Measurements from ENCODE around the gene YPEL3.

Gene YPEL3

GRCh38 chr16:30068750-30069610 is 27.0 kb downstream of the YPEL3 start:
- peak in 1 of 2 donors; percentile 52 for DNase-seq (ENCODE audit: low read depth in 2 of 2)

- DNase-seq (ENCODE audit: low read depth in 2 of 2), result no peak
These were observed 27.7 kb downstream of the YPEL3 start for GRCh38 chr16:30068333-30068732.

GRCh38 chr16:30067584-30067916 is 28.5 kb downstream of the YPEL3 start:
- DNase-seq (ENCODE audit: low read depth in 2 of 2), result no peak

- DNase-seq (ENCODE audit: low read depth in 2 of 2), result no peak
These were observed 29.0 kb downstream of the YPEL3 start for GRCh38 chr16:30066761-30067583.

GRCh38 chr16:30065943-30066760 is 29.9 kb downstream of the YPEL3 start:
- DNase-seq (ENCODE audit: low read depth in 2 of 2), result peak; percentile 29 to 45

GRCh38 chr16:30065102-30065942 is 30.7 kb downstream of the YPEL3 start, which contains the start of gene ALDOA:
Gene ALDOA (plus strand): TSS chr16:30065760. CDS start chr16:30066898, 1,138 bp downstream.
- peak; percentile 94 to 97 for DNase-seq (ENCODE audit: low read depth in 2 of 2)

- no peak for DNase-seq (ENCODE audit: low read depth in 2 of 2)
These were observed 31.3 kb downstream of the YPEL3 start for GRCh38 chr16:30064729-30065101.

- peak; percentile 55 to 66 for DNase-seq (ENCODE audit: low read depth in 2 of 2)
These were observed 31.9 kb downstream of the YPEL3 start for GRCh38 chr16:30063893-30064728.

- no peak for DNase-seq (ENCODE audit: low read depth in 2 of 2)
These were observed 32.6 kb downstream of the YPEL3 start for GRCh38 chr16:30063278-30063892.

GRCh38 chr16:30060836-30061554 is 35.0 kb downstream of the YPEL3 start:
- DNase-seq (ENCODE audit: low read depth in 2 of 2), result no peak

- DNase-seq (ENCODE audit: low read depth in 2 of 2), result no peak
These were observed 35.7 kb downstream of the YPEL3 start for GRCh38 chr16:30060346-30060745.

GRCh38 chr16:30054959-30055553 is 41.0 kb downstream of the YPEL3 start:
- peak in 1 of 2 donors; percentile 55 for DNase-seq (ENCODE audit: low read depth in 2 of 2)

- DNase-seq (ENCODE audit: low read depth in 2 of 2), result no peak
These were observed 41.6 kb downstream of the YPEL3 start for GRCh38 chr16:30054451-30054850.

- DNase-seq (ENCODE audit: low read depth in 2 of 2), result no peak
These were observed 42.5 kb downstream of the YPEL3 start for GRCh38 chr16:30053376-30054015.

- DNase-seq (ENCODE audit: low read depth in 2 of 2), result peak; percentile 91 to 94
These were observed 43.2 kb downstream of the YPEL3 start for GRCh38 chr16:30052671-30053372.

GRCh38 chr16:30051518-30051917 is 44.5 kb downstream of the YPEL3 start:
- DNase-seq (ENCODE audit: low read depth in 2 of 2), result no peak

- no peak for DNase-seq (ENCODE audit: low read depth in 2 of 2)
These were observed 46.1 kb downstream of the YPEL3 start for GRCh38 chr16:30049871-30050270.

Measured in stimulated activated CD4-positive, alpha-beta T cell treated with anti-CD3 and anti-CD28 coated beads, Interleukin-4, amount 100 ng/mL, for 48 hours (primary cell).